HEK293 (cell line): ENCODE data around the gene LRRC8C.

Experiments used
- AEBP2 ChIP-seq: fragments of 450-650 bp; formaldehyde crosslinking; IDR thresholded peaks from 2 replicates; pipeline ENCODE4 v1.5.1; 2016; ENCODE audit warnings: missing biosample characterization, missing genetic modification characterization, borderline replicate concordance
- IKZF3 ChIP-seq: fragments of 450-650 bp; IDR thresholded peaks from 2 replicates; pipeline ENCODE4 v1.5.0; 2018; ENCODE audit warnings: missing biosample characterization, mild to moderate bottlenecking, missing genetic modification characterization, moderate library complexity
- KLF16 ChIP-seq: fragments of 450-650 bp; formaldehyde crosslinking; IDR thresholded peaks from 2 replicates; pipeline ENCODE4 v1.5.1; 2017; ENCODE audit warnings: missing biosample characterization, missing genetic modification characterization
- KLF8 ChIP-seq: fragments of 450-650 bp; formaldehyde crosslinking; IDR thresholded peaks from 2 replicates; pipeline ENCODE4 v1.5.1; 2016; ENCODE audit warnings: missing biosample characterization, missing genetic modification characterization
- MYNN ChIP-seq: fragments of 450-650 bp; formaldehyde crosslinking; IDR thresholded peaks from 2 replicates; pipeline ENCODE4 v1.5.1; 2016; ENCODE audit warnings: missing biosample characterization, missing genetic modification characterization, borderline replicate concordance
- OSR2 ChIP-seq: fragments of 450-650 bp; formaldehyde crosslinking; IDR thresholded peaks from 2 replicates; pipeline ENCODE4 v1.5.1; 2016; ENCODE audit warnings: missing biosample characterization, missing genetic modification characterization
- PATZ1 ChIP-seq: fragments of 450-650 bp; formaldehyde crosslinking; IDR thresholded peaks from 2 replicates; pipeline ENCODE4 v1.5.1; 2016; ENCODE audit warnings: missing biosample characterization, missing genetic modification characterization
- PRDM10 ChIP-seq: fragments of 450-650 bp; formaldehyde crosslinking; IDR thresholded peaks from 2 replicates; pipeline ENCODE4 v1.5.1; 2016; ENCODE audit warnings: missing biosample characterization, missing genetic modification characterization
- PRDM4 ChIP-seq: fragments of 450-650 bp; formaldehyde crosslinking; IDR thresholded peaks from 2 replicates; pipeline ENCODE4 v1.5.1; 2017; ENCODE audit warnings: missing biosample characterization, missing genetic modification characterization
- PRDM6 ChIP-seq: fragments of 450-650 bp; formaldehyde crosslinking; IDR thresholded peaks from 2 replicates; pipeline ENCODE4 v1.5.1; 2017; ENCODE audit warnings: missing biosample characterization, missing genetic modification characterization
- REPIN1 ChIP-seq: fragments of 450-650 bp; formaldehyde crosslinking; IDR thresholded peaks from 2 replicates; pipeline ENCODE4 v1.5.1; 2017; ENCODE audit warnings: missing biosample characterization, missing genetic modification characterization, low read depth
- YY2 ChIP-seq: fragments of 450-650 bp; formaldehyde crosslinking; IDR thresholded peaks from 2 replicates; pipeline ENCODE4 v1.5.1; 2016; ENCODE audit warnings: missing biosample characterization, missing genetic modification characterization
- ZBTB20 ChIP-seq: fragments of 450-650 bp; formaldehyde crosslinking; IDR thresholded peaks from 2 replicates; pipeline ENCODE4 v1.5.1; 2016; ENCODE audit warnings: missing biosample characterization, missing genetic modification characterization
- ZFHX2 ChIP-seq: fragments of 450-650 bp; formaldehyde crosslinking; conservative IDR thresholded peaks from 2 replicates; pipeline ENCODE4 v1.5.1; 2016; ENCODE audit warnings: missing biosample characterization, missing genetic modification characterization
- ZNF169 ChIP-seq: fragments of 450-650 bp; formaldehyde crosslinking; IDR thresholded peaks from 2 replicates; pipeline ENCODE4 v1.5.1; 2016; ENCODE audit warnings: missing biosample characterization, missing genetic modification characterization
- ZNF214 ChIP-seq: fragments of 450-650 bp; formaldehyde crosslinking; IDR thresholded peaks from 2 replicates; pipeline ENCODE4 v1.5.1; 2017; ENCODE audit warnings: missing biosample characterization, mild to moderate bottlenecking, missing genetic modification characterization, borderline replicate concordance
- ZNF239 ChIP-seq: fragments of 450-650 bp; formaldehyde crosslinking; IDR thresholded peaks from 2 replicates; pipeline ENCODE4 v1.5.1; 2016; ENCODE audit warnings: missing biosample characterization, missing genetic modification characterization
- ZNF335 ChIP-seq: fragments of 450-650 bp; formaldehyde crosslinking; conservative IDR thresholded peaks from 2 replicates; pipeline ENCODE4 v1.5.1; 2016; ENCODE audit warnings: missing biosample characterization, missing genetic modification characterization
- ZNF37A ChIP-seq: fragments of 450-650 bp; IDR thresholded peaks from 2 replicates; pipeline ENCODE4 v1.5.1; 2018; ENCODE audit warnings: missing biosample characterization, missing genetic modification characterization
- ZNF561 ChIP-seq: fragments of 450-650 bp; IDR thresholded peaks from 2 replicates; pipeline ENCODE4 v1.5.1; 2018; ENCODE audit warnings: missing biosample characterization, missing genetic modification characterization, borderline replicate concordance
- ZNF610 ChIP-seq: fragments of 450-650 bp; formaldehyde crosslinking; IDR thresholded peaks from 2 replicates; pipeline ENCODE4 v1.5.1; 2016; ENCODE audit warnings: missing biosample characterization, missing genetic modification characterization, borderline replicate concordance
- ZNF785 ChIP-seq: fragments of 450-650 bp; formaldehyde crosslinking; IDR thresholded peaks from 2 replicates; pipeline ENCODE4 v1.5.1; 2016; ENCODE audit warnings: missing biosample characterization, missing genetic modification characterization
- ZNF792 ChIP-seq: fragments of 450-650 bp; formaldehyde crosslinking; IDR thresholded peaks from 2 replicates; pipeline ENCODE4 v1.5.1; 2016; ENCODE audit warnings: missing biosample characterization, missing genetic modification characterization
- ZSCAN4 ChIP-seq: fragments of 450-650 bp; formaldehyde crosslinking; IDR thresholded peaks from 2 replicates; pipeline ENCODE4 v1.5.1; 2017; ENCODE audit warnings: missing biosample characterization, missing genetic modification characterization
- ZSCAN5A ChIP-seq: fragments of 450-650 bp; formaldehyde crosslinking; IDR thresholded peaks from 2 replicates; pipeline ENCODE4 v1.5.1; 2016; ENCODE audit warnings: missing biosample characterization, missing genetic modification characterization

LRRC8C gene

GRCh38 chr1:89719502-89720306 is 86.8 kb downstream of the LRRC8C start (continued):
- TF ChIP-seq PRDM10 (peak; percentile 29), ZNF561 (tag by site-specific recombination) (no peak; the same call in none of the 2 replicates), IKZF3 (tag by site-specific recombination) (peak; percentile 99), PRDM6 (tag by site-specific recombination) (peak; percentile 99), OSR2 (tag by site-specific recombination) (peak; percentile 100), PRDM4 (tag by site-specific recombination) (peak; percentile 94), ZNF610 (tag by site-specific recombination) (peak; percentile 78; the same call in 1 of the 2 replicates), YY2 (no peak), ZBTB20 (tag by site-specific recombination) (peak; percentile 68), ZNF169 (no peak), ZNF37A (tag by site-specific recombination) (no peak), KLF8 (tag by site-specific recombination) (peak; percentile 92), KLF16 (tag by site-specific recombination) (no peak), ZFHX2 (tag by site-specific recombination) (no peak), ZNF239 (no peak), ZSCAN4 (tag by site-specific recombination) (peak; percentile 72; the same call in 1 of the 2 replicates), ZNF214 (tag by site-specific recombination) (no peak), MYNN (tag by site-specific recombination) (0 out of 2 replicates have a peak, but pooled peaks have one; percentile 28), ZSCAN5A (tag by site-specific recombination) (no peak; the same call in 1 of the 2 replicates), REPIN1 (tag by site-specific recombination) (no peak), PATZ1 (tag by site-specific recombination) (peak; percentile 84), AEBP2 (tag by site-specific recombination) (no peak), ZNF792 (tag by site-specific recombination) (no peak), ZNF335 (tag by site-specific recombination) (peak; percentile 44; the same call in 1 of the 2 replicates), ZNF785 (tag by site-specific recombination) (no peak)
